ENCODE results near the gene TBC1D1.

DNA sequence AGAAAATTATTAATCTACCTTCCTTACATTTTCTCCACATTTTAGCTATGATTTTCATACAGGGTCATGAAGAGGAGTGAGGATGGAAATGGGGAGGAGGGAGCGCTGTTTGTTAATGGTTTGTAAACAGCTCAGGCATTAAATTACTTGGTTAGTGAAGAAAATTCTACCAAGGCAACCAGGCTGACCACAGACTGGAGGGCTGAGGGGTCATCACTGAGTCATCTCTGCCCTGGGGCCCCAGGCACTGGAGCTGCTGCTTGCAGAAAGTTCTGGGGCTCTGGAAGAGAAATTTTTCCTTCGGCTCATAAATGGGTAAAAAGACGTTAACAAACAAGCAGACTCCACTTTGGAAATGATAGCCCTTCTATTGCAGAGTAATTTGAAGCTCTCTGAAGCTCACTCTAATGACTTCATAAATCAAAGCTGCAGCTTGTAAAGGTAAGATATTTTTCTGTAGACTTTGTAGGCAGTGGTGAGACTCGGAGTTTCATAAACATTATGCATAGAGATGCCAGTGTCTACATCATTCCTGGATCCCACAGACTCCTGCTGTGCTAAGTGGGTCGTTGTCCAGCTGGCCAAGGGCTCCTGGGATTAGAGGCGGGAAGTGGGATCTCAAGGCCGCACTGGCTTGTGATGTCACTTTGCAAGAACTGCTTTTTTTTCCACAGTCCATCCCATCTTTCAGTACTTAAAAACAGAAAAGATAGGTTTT lies 228.9 kb downstream of the TBC1D1 start:
- TF ChIP-seq, protein P1, sequence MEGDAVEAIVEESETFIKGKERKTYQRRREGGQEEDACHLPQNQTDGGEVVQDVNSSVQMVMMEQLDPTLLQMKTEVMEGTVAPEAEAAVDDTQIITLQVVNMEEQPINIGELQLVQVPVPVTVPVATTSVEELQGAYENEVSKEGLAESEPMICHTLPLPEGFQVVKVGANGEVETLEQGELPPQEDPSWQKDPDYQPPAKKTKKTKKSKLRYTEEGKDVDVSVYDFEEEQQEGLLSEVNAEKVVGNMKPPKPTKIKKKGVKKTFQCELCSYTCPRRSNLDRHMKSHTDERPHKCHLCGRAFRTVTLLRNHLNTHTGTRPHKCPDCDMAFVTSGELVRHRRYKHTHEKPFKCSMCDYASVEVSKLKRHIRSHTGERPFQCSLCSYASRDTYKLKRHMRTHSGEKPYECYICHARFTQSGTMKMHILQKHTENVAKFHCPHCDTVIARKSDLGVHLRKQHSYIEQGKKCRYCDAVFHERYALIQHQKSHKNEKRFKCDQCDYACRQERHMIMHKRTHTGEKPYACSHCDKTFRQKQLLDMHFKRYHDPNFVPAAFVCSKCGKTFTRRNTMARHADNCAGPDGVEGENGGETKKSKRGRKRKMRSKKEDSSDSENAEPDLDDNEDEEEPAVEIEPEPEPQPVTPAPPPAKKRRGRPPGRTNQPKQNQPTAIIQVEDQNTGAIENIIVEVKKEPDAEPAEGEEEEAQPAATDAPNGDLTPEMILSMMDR (IDR thresholded peaks at IDR 0.05): no peak
- no peak for TF ChIP-seq POLR2A (IDR thresholded peaks at IDR 0.05)

Measured in prostate gland (tissue), 2 donors.